Fibroblast of the aortic adventitia (primary cell): ENCODE measurements around the gene TMEM120A. TPM values are rescaled to one million over a fixed set of nuclear protein-coding genes. Genes with fewer than 3 reads are reported as not detected.

Experiments
- DNase-seq: peaks from one replicate; pipeline ENCODE4 v3.0.0-alpha.2; 2010; ENCODE audit warnings: low read depth
- H3K4me3 ChIP-seq: 2 replicates; pipeline ENCODE4 v1.5.1; 2011; ENCODE audit warnings: low read depth, mild to moderate bottlenecking, control low read depth, low read length, moderate library complexity
- total RNA-seq: library from RNA; depleted of rRNA; stranded (reverse); fragments of >200 nt; gene quantifications from 2 replicates; pipeline ENCODE4 v1.2.3, GENCODE V29; 2012; ENCODE audit warnings: low replicate concordance
- TF ChIP-seq, protein P1 (sequence below): IDR thresholded peaks from 2 replicates; pipeline ENCODE4 v1.5.1; 2011; ENCODE audit warnings: mild to moderate bottlenecking, low read length, control low read depth, inconsistent platforms; ENCODE audit not compliant: insufficient read depth

TMEM120A gene
- total RNA-seq, 1 donor = 28.9 TPM

DNA sequence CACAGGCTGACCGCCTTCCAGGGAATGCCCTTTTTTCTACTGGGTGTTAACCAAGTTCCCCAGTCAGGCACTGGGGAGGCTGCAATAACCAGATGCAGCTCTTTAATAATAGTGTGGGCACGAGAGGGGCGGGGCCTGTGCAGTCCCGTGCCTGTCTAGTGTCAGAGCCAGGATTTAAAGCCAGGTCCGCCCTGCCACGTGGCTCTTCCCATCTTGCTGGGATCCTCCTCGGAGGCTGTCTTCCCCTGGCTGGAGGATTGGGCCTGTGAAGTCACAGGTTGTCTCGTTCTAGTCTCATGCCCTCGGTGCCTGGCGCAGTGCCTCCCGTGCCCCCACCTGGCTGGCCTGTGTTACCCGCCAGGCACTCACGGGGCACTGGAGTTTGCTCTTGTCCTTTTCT, 25.2 kb downstream of the TMEM120A start:
- no peak overlapping the region for H3K4me3 ChIP-seq
- no peak for DNase-seq
- TF ChIP-seq, protein P1, sequence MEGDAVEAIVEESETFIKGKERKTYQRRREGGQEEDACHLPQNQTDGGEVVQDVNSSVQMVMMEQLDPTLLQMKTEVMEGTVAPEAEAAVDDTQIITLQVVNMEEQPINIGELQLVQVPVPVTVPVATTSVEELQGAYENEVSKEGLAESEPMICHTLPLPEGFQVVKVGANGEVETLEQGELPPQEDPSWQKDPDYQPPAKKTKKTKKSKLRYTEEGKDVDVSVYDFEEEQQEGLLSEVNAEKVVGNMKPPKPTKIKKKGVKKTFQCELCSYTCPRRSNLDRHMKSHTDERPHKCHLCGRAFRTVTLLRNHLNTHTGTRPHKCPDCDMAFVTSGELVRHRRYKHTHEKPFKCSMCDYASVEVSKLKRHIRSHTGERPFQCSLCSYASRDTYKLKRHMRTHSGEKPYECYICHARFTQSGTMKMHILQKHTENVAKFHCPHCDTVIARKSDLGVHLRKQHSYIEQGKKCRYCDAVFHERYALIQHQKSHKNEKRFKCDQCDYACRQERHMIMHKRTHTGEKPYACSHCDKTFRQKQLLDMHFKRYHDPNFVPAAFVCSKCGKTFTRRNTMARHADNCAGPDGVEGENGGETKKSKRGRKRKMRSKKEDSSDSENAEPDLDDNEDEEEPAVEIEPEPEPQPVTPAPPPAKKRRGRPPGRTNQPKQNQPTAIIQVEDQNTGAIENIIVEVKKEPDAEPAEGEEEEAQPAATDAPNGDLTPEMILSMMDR = no peak

DNA sequence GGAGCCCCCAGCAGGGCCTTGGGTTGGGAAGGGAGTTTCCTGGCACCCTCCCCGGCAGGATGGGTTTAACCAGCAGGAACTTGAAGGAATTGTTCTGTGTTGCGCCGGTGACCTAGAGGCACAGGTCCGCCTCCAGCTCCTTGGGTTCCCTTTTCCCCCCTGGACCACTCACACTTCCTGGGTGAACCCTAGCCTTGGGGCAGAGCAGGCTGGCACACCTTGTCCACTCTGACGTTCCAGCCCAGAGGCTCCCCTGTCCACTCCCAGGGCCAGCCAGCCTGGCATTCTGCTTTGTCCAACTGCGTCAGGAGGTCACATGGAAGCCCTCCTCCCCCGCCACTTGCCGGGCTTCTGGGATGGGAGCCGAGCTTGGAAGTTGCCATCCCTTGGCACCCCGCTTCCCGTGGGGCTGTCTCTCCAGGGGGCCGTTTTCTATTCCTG, 25.8 kb downstream of the TMEM120A start:
- no peak for DNase-seq
- no peak overlapping the region for H3K4me3 ChIP-seq
- TF ChIP-seq, protein P1 = no peak

DNA sequence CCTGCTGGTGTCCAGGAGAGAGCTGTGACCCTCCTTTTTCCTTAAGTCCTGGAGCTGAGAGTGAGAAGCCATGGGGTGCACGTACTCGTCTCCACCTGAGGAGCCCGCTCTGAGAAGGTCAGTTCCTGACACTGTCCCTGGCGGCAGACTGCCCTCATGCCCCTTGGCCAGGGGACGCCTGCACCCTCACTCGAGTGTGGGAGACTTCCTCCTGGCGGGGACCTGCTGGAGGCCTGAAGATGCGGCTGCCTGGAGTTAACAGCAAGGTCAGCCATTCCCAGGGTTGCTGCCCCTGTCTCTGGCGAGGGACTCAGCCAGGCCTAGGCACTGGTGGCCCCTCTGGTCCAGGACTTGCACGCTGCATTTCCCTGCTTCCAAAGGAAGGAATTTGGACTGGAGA, 26.4 kb downstream of the TMEM120A start:
- no peak for DNase-seq
- TF ChIP-seq, protein P1 = no peak
- H3K4me3 ChIP-seq = no peak overlapping the region

DNA sequence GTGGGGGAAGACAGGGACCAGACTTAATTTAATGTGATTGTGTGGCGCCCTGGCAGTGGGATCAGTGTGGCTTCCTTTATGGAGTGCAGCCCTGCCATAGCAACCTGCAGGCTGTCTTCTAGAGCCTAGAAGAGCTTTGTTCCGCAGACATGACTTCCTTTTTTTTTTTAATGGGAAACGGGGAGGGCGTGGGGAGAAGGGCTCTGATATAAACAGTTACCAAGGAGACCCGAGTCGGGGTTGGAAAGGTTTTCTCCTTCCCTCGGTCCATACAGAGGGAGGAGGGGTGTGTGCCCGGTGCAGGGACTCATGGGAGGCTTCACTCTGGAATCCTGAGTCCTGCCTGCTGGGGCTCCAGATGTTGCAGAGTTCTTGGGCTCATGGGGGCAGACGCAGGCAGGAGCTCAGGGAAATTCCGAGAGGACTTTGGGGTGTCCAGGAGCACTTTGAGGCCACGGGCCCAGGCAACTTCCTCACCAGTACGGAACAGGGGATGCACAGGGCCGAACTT, 26.9 kb downstream of the TMEM120A start:
- no peak for DNase-seq

DNA sequence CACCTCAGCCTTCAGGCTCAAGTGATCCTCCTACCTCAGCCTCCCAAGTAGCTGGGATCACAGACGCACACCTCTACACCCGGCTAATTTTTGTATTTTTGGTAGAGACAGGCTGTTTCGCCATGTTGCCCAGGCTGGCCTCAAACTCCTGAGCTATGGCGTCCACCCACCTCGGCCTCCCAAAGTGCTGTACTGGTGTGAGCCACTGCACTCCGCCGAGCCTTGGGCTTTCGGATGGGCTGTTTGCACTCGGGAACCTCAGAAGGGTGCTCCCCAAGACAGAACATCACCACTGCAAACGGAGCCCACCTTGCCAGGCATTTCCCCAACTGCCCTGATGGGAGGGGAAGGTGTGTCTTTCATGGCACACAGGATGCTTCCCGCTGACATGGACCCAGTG, 27.3 kb downstream of the TMEM120A start:
- no peak for DNase-seq
- TF ChIP-seq, protein P1 = no peak
- no peak overlapping the region for H3K4me3 ChIP-seq

More for the DNA sequence above, 26.9 kb downstream of the TMEM120A start:
- H3K4me3 ChIP-seq = no peak overlapping the region
- TF ChIP-seq, protein P1 = no peak

DNA sequence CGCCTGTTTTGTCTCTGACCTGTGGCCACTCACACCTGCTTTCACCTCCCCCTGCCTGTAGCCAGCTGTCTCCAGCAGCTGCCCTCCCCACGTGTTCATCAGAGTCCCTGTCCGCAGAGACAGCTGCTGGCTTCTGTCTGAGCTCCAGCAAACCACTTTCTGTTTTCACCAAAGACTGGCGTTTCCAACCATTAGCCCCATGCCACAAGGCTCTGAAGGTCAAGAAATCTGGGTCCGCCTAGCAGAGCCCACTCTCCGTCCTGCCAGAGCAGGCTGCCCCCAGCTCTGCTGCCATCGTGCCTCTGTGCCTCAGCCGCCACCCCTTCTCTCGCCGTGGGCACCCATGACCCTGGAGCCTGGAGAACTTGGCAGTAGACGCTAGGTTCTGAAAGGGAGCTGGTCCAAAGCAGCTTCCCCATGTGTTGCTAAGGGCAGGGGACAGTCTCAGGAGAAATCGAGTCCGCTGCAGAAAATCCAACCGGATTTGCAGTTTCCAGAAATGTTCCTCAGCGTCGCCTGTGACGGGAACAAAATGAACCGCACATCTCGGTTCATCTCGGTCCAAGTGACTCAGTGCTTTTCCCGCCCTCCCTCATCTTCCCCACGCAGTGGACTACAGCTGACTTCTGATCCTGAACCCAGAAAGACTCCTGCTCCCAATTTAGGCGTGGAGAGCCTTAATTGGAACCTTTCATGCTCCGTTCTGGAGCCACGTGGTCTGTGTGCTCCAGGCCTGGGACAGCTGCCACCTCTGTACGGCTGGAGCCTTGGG, 28.0 kb downstream of the TMEM120A start:
- TF ChIP-seq, protein P1 = no peak
- no peak overlapping the region for H3K4me3 ChIP-seq

More for the DNA sequence above, 28.0 kb downstream of the TMEM120A start:
- peak; percentile 51 for DNase-seq
